ENCODE data around the gene ERICH4. TPM values are rescaled to one million over a fixed set of nuclear protein-coding genes. Genes with fewer than 3 reads are reported as not detected.

Gene ERICH4
- total RNA-seq, 1 donor from 2014 or later, result not detected

DNA sequence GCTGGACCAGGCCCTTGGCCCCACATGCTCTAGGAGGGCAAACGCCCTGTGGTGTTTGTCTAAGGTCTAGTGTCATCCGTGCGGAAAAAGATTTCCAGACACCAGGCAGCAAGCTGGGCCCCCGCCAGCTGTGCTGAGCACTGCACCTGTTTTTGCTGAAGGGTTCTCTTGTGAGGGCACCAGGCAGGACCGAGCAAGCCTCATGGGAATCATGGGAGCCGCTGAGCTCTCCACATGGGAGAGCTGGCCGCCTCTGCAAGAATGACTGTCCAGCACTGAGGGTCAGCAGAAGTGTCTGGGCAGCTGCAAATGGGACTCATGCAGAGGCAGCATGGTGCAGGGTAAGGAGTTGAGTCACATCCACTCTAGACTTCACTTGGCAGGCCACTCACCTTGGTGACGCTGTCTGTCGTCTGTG lies 27.8 kb upstream of the ERICH4 start:
- H3K36me3 ChIP-seq (ENCODE audit: control insufficient read depth, insufficient read depth, low read length), result peaks cover 29% of the 10 kb centered on the region
- no peaks in the 10 kb centered on the region for H3K27me3 ChIP-seq (ENCODE audit: control insufficient read depth, insufficient read depth, low read length)
- FAIRE-seq, result peak; percentile 72
- H3K4me3 ChIP-seq (ENCODE audit: low read depth, low read length), result no peak overlapping the region
- TF ChIP-seq, protein P1, sequence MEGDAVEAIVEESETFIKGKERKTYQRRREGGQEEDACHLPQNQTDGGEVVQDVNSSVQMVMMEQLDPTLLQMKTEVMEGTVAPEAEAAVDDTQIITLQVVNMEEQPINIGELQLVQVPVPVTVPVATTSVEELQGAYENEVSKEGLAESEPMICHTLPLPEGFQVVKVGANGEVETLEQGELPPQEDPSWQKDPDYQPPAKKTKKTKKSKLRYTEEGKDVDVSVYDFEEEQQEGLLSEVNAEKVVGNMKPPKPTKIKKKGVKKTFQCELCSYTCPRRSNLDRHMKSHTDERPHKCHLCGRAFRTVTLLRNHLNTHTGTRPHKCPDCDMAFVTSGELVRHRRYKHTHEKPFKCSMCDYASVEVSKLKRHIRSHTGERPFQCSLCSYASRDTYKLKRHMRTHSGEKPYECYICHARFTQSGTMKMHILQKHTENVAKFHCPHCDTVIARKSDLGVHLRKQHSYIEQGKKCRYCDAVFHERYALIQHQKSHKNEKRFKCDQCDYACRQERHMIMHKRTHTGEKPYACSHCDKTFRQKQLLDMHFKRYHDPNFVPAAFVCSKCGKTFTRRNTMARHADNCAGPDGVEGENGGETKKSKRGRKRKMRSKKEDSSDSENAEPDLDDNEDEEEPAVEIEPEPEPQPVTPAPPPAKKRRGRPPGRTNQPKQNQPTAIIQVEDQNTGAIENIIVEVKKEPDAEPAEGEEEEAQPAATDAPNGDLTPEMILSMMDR (IDR thresholded peaks at IDR 0.05; ENCODE audit: insufficient read depth, low read length, severe bottlenecking), result no peak
- no peak for DNase-seq (ENCODE audit: low read depth)

DNA sequence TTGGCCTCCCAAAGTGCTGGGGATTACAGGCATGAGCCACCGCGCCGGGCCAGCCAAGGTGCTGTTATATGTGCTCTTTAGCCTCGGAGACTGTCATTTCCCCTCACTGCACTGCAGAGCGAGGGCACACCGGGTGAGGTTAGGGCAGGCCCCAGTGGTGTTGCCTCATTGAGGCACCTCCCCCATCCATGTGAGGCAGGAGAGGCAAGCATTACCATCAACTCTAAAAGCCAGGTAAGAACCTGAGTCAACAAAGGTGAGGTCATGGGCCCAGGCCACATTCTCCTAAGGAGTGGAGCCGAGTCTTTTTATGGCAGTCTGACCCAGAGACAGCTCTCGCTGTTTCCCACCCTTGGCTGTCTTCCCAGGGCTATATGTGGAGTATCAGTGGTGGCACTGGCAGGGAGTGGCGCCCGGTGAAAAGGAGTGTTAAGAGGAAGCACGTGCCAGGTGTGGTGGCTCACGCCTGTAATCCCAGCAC lies 26.7 kb upstream of the ERICH4 start:
- FAIRE-seq (no peak), DNase-seq (ENCODE audit: low read depth) (peak; percentile 71)
- peaks cover 30% of the 10 kb centered on the region for H3K36me3 ChIP-seq (ENCODE audit: control insufficient read depth, insufficient read depth, low read length)
- TF ChIP-seq, protein P1 (IDR thresholded peaks at IDR 0.05; ENCODE audit: insufficient read depth, low read length, severe bottlenecking), result no peak
- H3K27me3 ChIP-seq (ENCODE audit: control insufficient read depth, insufficient read depth, low read length), result no peaks in the 10 kb centered on the region
- H3K4me3 ChIP-seq (ENCODE audit: low read depth, low read length), result no peak overlapping the region

DNA sequence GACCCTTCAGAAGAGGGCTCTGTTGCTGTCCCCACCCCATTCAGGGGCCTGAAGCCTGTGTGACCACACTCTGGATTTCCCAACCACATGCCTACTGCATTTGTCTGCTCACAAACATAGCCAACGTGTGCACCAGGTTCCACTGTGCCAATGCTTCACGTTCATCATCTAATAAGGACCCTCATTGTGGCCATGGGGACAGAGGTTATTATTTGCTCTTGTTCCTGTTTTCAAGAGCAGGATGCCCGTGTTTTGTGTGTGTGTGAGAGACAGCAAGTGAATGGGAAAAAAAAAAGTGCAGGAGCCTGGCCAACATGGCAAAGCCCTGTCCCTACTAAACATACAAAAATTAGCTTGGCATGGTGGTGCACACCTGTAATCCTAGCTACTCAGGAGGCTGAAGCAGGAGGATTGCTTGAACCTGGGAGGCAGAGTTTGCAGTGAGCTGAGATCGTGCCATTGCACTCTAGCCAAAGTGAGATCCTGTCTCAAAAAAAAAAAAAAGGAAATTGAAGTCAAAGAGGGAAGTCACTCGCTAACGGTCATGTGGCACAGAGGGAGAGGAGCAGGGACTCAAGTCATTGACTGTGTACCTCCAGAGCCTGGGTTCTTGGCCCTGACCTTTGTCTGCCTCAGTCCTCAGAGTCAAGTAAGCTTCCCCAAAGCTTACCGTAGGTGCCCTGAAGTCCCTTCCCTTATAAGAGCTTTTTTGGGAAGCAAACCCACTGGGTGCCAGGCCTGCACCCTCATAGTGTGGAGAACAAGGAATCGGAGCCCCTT lies 22.7 kb upstream of the ERICH4 start:
- TF ChIP-seq, protein P1 (IDR thresholded peaks at IDR 0.05; ENCODE audit: insufficient read depth, low read length, severe bottlenecking), result no peak
- peaks cover 28% of the 10 kb centered on the region for H3K36me3 ChIP-seq (ENCODE audit: control insufficient read depth, insufficient read depth, low read length)

DNA sequence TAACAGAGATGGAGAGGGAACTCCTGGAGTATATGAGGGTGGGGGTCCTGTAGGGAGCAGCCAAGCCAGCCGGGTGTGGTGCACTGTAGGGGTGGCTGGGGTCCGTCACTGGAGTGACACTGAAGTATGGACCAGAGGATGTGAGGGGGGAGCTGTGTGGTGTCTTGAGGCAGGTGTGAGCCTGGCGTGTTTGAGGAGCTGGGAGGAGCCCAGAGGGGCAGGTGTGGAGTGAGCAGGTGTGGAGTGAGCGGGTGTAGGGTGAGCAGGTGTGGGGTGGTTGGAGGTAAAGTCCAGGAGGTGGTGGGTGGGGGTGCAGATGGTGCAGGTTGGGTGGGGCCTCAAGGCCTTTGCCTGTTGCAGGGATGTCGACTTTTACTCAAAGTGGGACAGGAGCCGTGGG lies 21.6 kb upstream of the ERICH4 start:
- TF ChIP-seq, protein P1 (IDR thresholded peaks at IDR 0.05; ENCODE audit: insufficient read depth, low read length, severe bottlenecking), result no peak
- Histone ChIP-seq H3K36me3 (ENCODE audit: control insufficient read depth, insufficient read depth, low read length) (peaks cover 34% of the 10 kb centered on the region), H3K4me3 (ENCODE audit: low read depth, low read length) (no peak overlapping the region), H3K27me3 (ENCODE audit: control insufficient read depth, insufficient read depth, low read length) (no peaks in the 10 kb centered on the region)
- no peak for FAIRE-seq
- DNase-seq (ENCODE audit: low read depth), result no peak

More for the DNA sequence above, 22.7 kb upstream of the ERICH4 start:
- FAIRE-seq, result no peak
- no peak for DNase-seq (ENCODE audit: low read depth)
- Histone ChIP-seq H3K4me3 (ENCODE audit: low read depth, low read length) (no peak overlapping the region), H3K27me3 (ENCODE audit: control insufficient read depth, insufficient read depth, low read length) (no peaks in the 10 kb centered on the region)

DNA sequence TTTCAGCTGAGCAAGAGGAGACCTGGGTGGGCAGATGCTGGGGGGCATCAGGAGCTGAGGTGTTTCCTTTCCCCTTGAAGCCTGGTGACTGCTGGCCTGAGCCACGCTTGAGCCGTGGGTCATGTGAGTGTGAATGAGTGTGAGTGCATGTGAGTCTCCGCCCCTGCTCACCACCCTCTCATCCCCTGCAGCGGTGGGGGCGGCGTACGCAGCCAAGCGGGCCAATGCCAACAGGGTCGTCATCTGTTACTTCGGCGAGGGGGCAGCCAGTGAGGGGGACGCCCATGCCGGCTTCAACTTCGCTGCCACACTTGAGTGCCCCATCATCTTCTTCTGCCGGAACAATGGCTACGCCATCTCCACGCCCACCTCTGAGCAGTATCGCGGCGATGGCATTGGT lies 21.0 kb upstream of the ERICH4 start:
- FAIRE-seq (no peak), DNase-seq (ENCODE audit: low read depth) (no peak)
- H3K27me3 ChIP-seq (ENCODE audit: control insufficient read depth, insufficient read depth, low read length), result no peaks in the 10 kb centered on the region
- H3K4me3 ChIP-seq (ENCODE audit: low read depth, low read length), result no peak overlapping the region
- peaks cover 31% of the 10 kb centered on the region for H3K36me3 ChIP-seq (ENCODE audit: control insufficient read depth, insufficient read depth, low read length)
- TF ChIP-seq, protein P1 (IDR thresholded peaks at IDR 0.05; ENCODE audit: insufficient read depth, low read length, severe bottlenecking), result no peak
